ENCODE data around the gene TRAF2. TPM values are rescaled to one million over a fixed set of nuclear protein-coding genes. Genes with fewer than 3 reads are reported as not detected.

TRAF2 gene
- total RNA-seq, 1 donor from 2014 or later: 14.4 TPM

GRCh38 chr9:136955202-136955942 lies 69.1 kb downstream of the TRAF2 start:
- no peak overlapping the region for H3K27ac Mint-ChIP-seq (ENCODE audit: unreplicated experiment)
- H3K36me3 Mint-ChIP-seq (ENCODE audit: low read depth, unreplicated experiment): no peaks in the 10 kb centered on the region
- no peaks in the 10 kb centered on the region for H4K20me1 ChIP-seq (ENCODE audit: insufficient read depth, low read length)
- no peak overlapping the region for H3K27ac ChIP-seq (ENCODE audit: low read depth, low read length)
- H3K27me3 Mint-ChIP-seq (ENCODE audit: low read depth, unreplicated experiment): peaks cover 12% of the 10 kb centered on the region
- no peak overlapping the region for H3K4me3 ChIP-seq (ENCODE audit: insufficient read depth, low read depth, low read length)
- H3K4me1 Mint-ChIP-seq (ENCODE audit: low read depth, unreplicated experiment): peaks cover 3% of the 10 kb centered on the region
- H3K9me3 ChIP-seq (ENCODE audit: insufficient read depth, low read depth, low read length): no peaks in the 10 kb centered on the region
- no peaks in the 10 kb centered on the region for H3K27me3 ChIP-seq (ENCODE audit: insufficient read depth, low read length)
- H3K4me1 ChIP-seq (ENCODE audit: insufficient read depth, low read length): peaks cover 3% of the 10 kb centered on the region
- no peak overlapping the region for H3K4me2 ChIP-seq (ENCODE audit: low read length)
- no peaks in the 10 kb centered on the region for H3K36me3 ChIP-seq (ENCODE audit: insufficient read depth, low read length)
- no peaks in the 10 kb centered on the region for H3K79me2 ChIP-seq (ENCODE audit: insufficient read depth, low read length)
- DNase-seq (ENCODE audit: low read depth) (no peak), FAIRE-seq (no peak)
- peaks cover 3% of the 10 kb centered on the region for H3K9me3 Mint-ChIP-seq (ENCODE audit: unreplicated experiment)
- no peak overlapping the region for H2AFZ ChIP-seq (ENCODE audit: low read depth, low read length)
- no peak overlapping the region for H3K4me3 Mint-ChIP-seq (ENCODE audit: unreplicated experiment)
- TF ChIP-seq EZH2 (IDR thresholded peaks at IDR 0.05; ENCODE audit: insufficient read depth, low read length) (no peak), CTCF (IDR thresholded peaks at IDR 0.05; ENCODE audit: insufficient read depth, low read depth, low read length) (no peak)
- H3K9ac ChIP-seq (ENCODE audit: low read length): no peak overlapping the region

- no peak overlapping the region for H3K4me3 Mint-ChIP-seq (ENCODE audit: unreplicated experiment)
- no peak overlapping the region for H3K4me2 ChIP-seq (ENCODE audit: low read length)
- H3K27me3 Mint-ChIP-seq (ENCODE audit: low read depth, unreplicated experiment): peaks cover 12% of the 10 kb centered on the region
- H3K4me1 Mint-ChIP-seq (ENCODE audit: low read depth, unreplicated experiment): peaks cover 5% of the 10 kb centered on the region
- H3K27me3 ChIP-seq (ENCODE audit: insufficient read depth, low read length): no peaks in the 10 kb centered on the region
- no peak overlapping the region for H2AFZ ChIP-seq (ENCODE audit: low read depth, low read length)
- no peaks in the 10 kb centered on the region for H3K79me2 ChIP-seq (ENCODE audit: insufficient read depth, low read length)
- peaks cover 3% of the 10 kb centered on the region for H3K9me3 Mint-ChIP-seq (ENCODE audit: unreplicated experiment)
- H4K20me1 ChIP-seq (ENCODE audit: insufficient read depth, low read length): no peaks in the 10 kb centered on the region
- DNase-seq (ENCODE audit: low read depth): no peak
- TF ChIP-seq CTCF (IDR thresholded peaks at IDR 0.05; ENCODE audit: insufficient read depth, low read depth, low read length) (no peak), EZH2 (IDR thresholded peaks at IDR 0.05; ENCODE audit: insufficient read depth, low read length) (no peak)
- no peak overlapping the region for H3K4me3 ChIP-seq (ENCODE audit: insufficient read depth, low read depth, low read length)
- H3K27ac ChIP-seq (ENCODE audit: low read depth, low read length): no peak overlapping the region
- no peaks in the 10 kb centered on the region for H3K4me1 ChIP-seq (ENCODE audit: insufficient read depth, low read length)
- H3K27ac Mint-ChIP-seq (ENCODE audit: unreplicated experiment): no peak overlapping the region
- no peak for FAIRE-seq
- H3K9me3 ChIP-seq (ENCODE audit: insufficient read depth, low read depth, low read length): no peaks in the 10 kb centered on the region
- no peaks in the 10 kb centered on the region for H3K36me3 Mint-ChIP-seq (ENCODE audit: low read depth, unreplicated experiment)
- H3K9ac ChIP-seq (ENCODE audit: low read length): no peak overlapping the region
- H3K36me3 ChIP-seq (ENCODE audit: insufficient read depth, low read length): no peaks in the 10 kb centered on the region
Measured at GRCh38 chr9:136955943-136956335, 69.6 kb downstream of the TRAF2 start.

GRCh38 chr9:136956604-136957003 lies 70.3 kb downstream of the TRAF2 start:
- Histone ChIP-seq H3K4me1 (ENCODE audit: insufficient read depth, low read length) (no peaks in the 10 kb centered on the region), H3K27ac (ENCODE audit: low read depth, low read length) (no peak overlapping the region), H4K20me1 (ENCODE audit: insufficient read depth, low read length) (no peaks in the 10 kb centered on the region), H3K27me3 (ENCODE audit: insufficient read depth, low read length) (no peaks in the 10 kb centered on the region), H2AFZ (ENCODE audit: low read depth, low read length) (no peak overlapping the region), H3K9ac (ENCODE audit: low read length) (no peak overlapping the region), H3K79me2 (ENCODE audit: insufficient read depth, low read length) (no peaks in the 10 kb centered on the region), H3K4me2 (ENCODE audit: low read length) (no peak overlapping the region), H3K4me3 (ENCODE audit: insufficient read depth, low read depth, low read length) (no peak overlapping the region), H3K36me3 (ENCODE audit: insufficient read depth, low read length) (no peaks in the 10 kb centered on the region), H3K9me3 (ENCODE audit: insufficient read depth, low read depth, low read length) (no peaks in the 10 kb centered on the region)
- peaks cover 3% of the 10 kb centered on the region for H3K9me3 Mint-ChIP-seq (ENCODE audit: unreplicated experiment)
- H3K27ac Mint-ChIP-seq (ENCODE audit: unreplicated experiment): no peak overlapping the region
- H3K36me3 Mint-ChIP-seq (ENCODE audit: low read depth, unreplicated experiment): no peaks in the 10 kb centered on the region
- no peak for FAIRE-seq
- peaks cover 12% of the 10 kb centered on the region for H3K27me3 Mint-ChIP-seq (ENCODE audit: low read depth, unreplicated experiment)
- no peak overlapping the region for H3K4me3 Mint-ChIP-seq (ENCODE audit: unreplicated experiment)
- DNase-seq (ENCODE audit: low read depth): no peak
- TF ChIP-seq EZH2 (IDR thresholded peaks at IDR 0.05; ENCODE audit: insufficient read depth, low read length): no peak
- TF ChIP-seq CTCF (IDR thresholded peaks at IDR 0.05; ENCODE audit: insufficient read depth, low read depth, low read length): no peak
- peaks cover 5% of the 10 kb centered on the region for H3K4me1 Mint-ChIP-seq (ENCODE audit: low read depth, unreplicated experiment)

Data from astrocyte (in vitro differentiated cells and primary cell).